HuH-7.5 (cell line): Measurements from ENCODE around the gene ARHGAP24.

Experiments
- DNase-seq: peaks from one replicate; pipeline ENCODE4 v3.0.0; 2011; ENCODE audit warnings: low spot score

Gene ARHGAP24

GRCh38 chr4:85779165-85779564, 304.2 kb downstream of the ARHGAP24 start:
- DNase-seq = no peak

GRCh38 chr4:85780664-85781063, 305.7 kb downstream of the ARHGAP24 start:
- no peak for DNase-seq

DNA sequence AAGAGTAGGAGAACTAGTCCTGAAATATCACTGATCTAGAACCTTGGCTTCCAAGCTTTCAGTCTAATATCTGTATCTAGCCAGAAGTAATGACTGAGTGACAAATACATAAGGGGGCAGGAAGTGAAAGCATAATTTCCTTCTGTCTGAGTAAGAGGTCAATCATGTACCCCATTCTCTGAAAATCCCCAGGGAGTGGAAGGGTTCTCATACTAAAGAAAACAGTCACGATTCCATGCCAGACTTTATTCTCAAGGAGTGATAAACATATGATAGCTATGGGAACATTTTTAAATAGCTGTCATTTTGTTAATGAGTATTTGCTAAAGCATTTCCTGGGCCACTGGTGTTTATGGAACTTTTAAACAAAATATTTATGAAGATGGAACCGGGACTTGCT, 308.5 kb downstream of the ARHGAP24 start:
- no peak for DNase-seq

DNA sequence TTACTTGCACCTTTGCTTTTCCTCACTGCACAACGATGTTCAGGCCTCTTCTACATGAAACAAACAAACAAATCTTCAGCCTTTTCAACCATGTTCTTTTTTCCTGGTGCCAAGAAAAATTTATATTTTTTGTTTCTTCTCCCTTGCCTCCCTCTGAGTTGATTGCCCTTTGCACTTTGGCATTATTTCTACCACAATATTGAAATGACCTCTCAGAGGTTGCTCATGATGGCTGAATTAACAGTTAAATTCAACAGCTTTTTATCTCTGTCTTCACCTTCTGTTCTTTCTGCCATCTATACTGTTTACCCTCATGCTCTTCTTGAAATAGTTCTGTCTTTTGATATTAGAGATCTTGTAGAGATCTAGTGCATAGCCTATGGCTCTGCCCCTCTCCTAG, 308.9 kb downstream of the ARHGAP24 start:
- no peak for DNase-seq

DNA sequence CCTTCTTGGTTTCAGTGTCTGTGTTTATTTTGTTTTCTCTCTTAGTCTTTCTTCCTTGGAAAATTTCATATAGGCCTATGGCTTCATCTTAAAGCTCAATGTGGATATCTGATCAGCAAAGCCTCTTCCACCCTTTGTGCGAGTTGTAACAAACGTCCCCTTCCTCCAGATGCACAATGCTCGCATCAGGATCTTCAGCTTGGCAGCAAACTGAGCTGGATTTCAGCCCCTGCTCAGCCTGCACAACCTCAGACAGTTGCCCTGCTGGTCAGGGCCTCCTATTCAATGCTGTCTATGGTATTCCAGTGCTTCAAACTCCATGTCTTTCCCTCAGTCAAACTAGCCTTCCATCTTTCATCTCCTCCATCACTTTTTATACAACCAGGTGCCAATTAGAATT, 309.4 kb downstream of the ARHGAP24 start:
- no peak for DNase-seq

GRCh38 chr4:85784947-85785346, 310.0 kb downstream of the ARHGAP24 start:
- DNase-seq = no peak

- DNase-seq = no peak
These were observed 312.2 kb downstream of the ARHGAP24 start for GRCh38 chr4:85787133-85787532.

- DNase-seq = no peak
These were observed 313.7 kb downstream of the ARHGAP24 start for GRCh38 chr4:85788604-85789003.

- no peak for DNase-seq
These were observed 314.3 kb downstream of the ARHGAP24 start for GRCh38 chr4:85789241-85789640.

DNA sequence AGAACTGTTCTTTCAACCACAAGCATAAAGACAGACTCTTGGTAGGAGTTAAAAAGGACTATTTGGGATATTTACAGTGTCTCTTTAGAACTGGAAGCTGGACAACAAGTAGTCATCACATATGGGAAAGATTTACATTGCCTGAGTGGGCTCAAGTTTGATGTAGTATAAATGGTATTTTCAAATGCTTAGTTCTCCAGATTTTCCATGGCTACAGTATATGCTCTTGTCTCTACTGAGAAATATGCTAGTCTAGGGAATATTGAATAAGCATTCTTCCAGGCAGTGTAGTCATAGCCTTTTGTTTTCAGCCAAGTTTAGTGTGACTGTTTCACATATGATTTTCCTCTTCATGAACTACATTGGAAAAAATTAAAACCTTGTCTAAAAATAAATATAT, 315.6 kb downstream of the ARHGAP24 start:
- no peak for DNase-seq

- DNase-seq = no peak
These were observed 317.7 kb downstream of the ARHGAP24 start for GRCh38 chr4:85792376-85793232.

- DNase-seq = no peak
These were observed 318.3 kb downstream of the ARHGAP24 start for GRCh38 chr4:85793233-85793585.

GRCh38 chr4:85798012-85798770, 323.2 kb downstream of the ARHGAP24 start:
- DNase-seq = no peak

GRCh38 chr4:85803856-85804255, 328.9 kb downstream of the ARHGAP24 start:
- DNase-seq = no peak

GRCh38 chr4:85805891-85806290, 330.9 kb downstream of the ARHGAP24 start:
- no peak for DNase-seq

GRCh38 chr4:85806334-85806733, 331.4 kb downstream of the ARHGAP24 start:
- DNase-seq = no peak

GRCh38 chr4:85807247-85807950, 332.4 kb downstream of the ARHGAP24 start:
- DNase-seq = no peak

DNA sequence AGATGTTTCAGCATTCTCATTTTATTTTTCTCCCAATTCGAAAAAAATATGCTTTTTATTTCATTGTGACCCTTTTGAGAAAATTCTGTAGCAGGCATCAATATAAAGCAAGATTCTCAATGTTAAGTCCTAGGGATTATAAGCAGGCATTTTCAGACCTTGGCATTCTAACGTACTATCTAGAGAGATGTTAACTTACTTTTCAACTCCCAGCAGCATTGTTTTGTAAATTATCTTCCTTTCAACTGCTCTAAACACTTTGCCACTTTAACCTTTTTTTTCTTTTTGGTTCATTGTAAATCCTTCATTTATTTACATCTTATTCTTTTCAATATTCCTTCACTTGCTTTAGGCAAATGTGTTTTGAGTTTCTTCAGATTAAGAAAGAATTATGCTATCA, 333.2 kb downstream of the ARHGAP24 start:
- no peak for DNase-seq

GRCh38 chr4:85808864-85809263, 333.9 kb downstream of the ARHGAP24 start:
- DNase-seq = no peak

GRCh38 chr4:85812776-85813175, 337.8 kb downstream of the ARHGAP24 start:
- no peak for DNase-seq

- no peak for DNase-seq
These were observed 341.0 kb downstream of the ARHGAP24 start for GRCh38 chr4:85815796-85816459.

GRCh38 chr4:85818700-85819099, 343.8 kb downstream of the ARHGAP24 start:
- DNase-seq = no peak
